ENCODE data around the gene KRT71.

Gene KRT71

DNA sequence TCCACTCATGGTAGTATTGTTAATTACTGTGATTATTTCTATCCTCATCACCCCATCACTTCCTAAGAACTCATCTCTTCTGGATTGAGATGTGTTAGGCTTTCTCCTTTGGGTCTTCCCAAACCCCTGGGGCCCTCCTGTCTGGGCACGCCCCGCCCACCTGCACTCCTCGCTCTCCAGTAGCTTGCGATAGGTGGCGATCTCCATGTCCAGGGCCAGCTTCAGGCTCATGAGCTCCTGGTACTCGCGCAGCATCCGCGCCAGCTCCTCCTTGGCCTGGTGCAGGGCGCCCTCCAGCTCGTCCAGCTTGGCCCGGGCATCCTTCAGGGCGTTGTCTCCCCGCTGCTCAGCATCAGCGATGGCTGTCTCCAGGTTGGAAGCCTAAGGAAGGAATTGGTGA is 6.8 kb downstream of the KRT71 start:
- TF ChIP-seq, protein P1, sequence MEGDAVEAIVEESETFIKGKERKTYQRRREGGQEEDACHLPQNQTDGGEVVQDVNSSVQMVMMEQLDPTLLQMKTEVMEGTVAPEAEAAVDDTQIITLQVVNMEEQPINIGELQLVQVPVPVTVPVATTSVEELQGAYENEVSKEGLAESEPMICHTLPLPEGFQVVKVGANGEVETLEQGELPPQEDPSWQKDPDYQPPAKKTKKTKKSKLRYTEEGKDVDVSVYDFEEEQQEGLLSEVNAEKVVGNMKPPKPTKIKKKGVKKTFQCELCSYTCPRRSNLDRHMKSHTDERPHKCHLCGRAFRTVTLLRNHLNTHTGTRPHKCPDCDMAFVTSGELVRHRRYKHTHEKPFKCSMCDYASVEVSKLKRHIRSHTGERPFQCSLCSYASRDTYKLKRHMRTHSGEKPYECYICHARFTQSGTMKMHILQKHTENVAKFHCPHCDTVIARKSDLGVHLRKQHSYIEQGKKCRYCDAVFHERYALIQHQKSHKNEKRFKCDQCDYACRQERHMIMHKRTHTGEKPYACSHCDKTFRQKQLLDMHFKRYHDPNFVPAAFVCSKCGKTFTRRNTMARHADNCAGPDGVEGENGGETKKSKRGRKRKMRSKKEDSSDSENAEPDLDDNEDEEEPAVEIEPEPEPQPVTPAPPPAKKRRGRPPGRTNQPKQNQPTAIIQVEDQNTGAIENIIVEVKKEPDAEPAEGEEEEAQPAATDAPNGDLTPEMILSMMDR (IDR thresholded peaks at IDR 0.05; ENCODE audit: low read depth, low read length, missing control alignments): no peak
- H3K4me3 ChIP-seq (ENCODE audit: low read depth, low read length): no peak overlapping the region
- DNase-seq (ENCODE audit: low read depth): no peak
- in situ Hi-C loops (cut with HindIII; ENCODE audit: low sequenced_read_pairs): no loop called here

GRCh38 chr12:52543985-52544883 is 8.7 kb downstream of the KRT71 start:
- H3K4me3 ChIP-seq (ENCODE audit: low read depth, low read length): no peak overlapping the region
- DNase-seq (ENCODE audit: low read depth): no peak
- in situ Hi-C loops (cut with HindIII; ENCODE audit: low sequenced_read_pairs): no loop called here
- TF ChIP-seq, protein P1 (IDR thresholded peaks at IDR 0.05; ENCODE audit: low read depth, low read length, missing control alignments): no peak

DNA sequence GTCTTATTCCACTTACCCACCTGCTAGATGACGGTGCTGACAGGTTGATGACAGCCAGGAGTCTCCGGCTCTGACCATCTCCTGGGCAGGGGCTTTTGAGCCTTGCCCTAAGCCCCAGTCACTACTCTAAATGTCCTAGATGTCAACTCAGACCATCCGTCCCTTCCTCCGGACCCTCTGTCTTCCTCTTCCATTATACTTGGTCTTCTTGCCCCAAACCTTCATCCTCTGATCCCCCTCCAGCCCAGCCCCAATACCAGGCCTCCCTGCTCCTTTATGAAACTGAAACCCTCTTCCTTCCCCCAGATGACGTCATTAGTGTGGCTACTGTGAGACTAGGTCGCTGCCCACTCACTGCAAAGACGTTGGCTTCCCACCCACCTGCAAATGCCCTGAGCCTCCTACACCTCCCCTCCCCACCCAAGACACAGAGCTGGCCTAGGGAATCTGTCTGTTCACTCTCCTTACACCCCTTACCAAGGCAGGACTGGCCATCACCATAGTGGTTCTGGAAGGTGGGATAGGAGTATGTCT is 10.1 kb downstream of the KRT71 start:
- DNase-seq (ENCODE audit: low read depth): no peak
- in situ Hi-C loops (cut with HindIII; ENCODE audit: low sequenced_read_pairs): no loop called here
- TF ChIP-seq, protein P1 (IDR thresholded peaks at IDR 0.05; ENCODE audit: low read depth, low read length, missing control alignments): no peak
- no peak overlapping the region for H3K4me3 ChIP-seq (ENCODE audit: low read depth, low read length)

DNA sequence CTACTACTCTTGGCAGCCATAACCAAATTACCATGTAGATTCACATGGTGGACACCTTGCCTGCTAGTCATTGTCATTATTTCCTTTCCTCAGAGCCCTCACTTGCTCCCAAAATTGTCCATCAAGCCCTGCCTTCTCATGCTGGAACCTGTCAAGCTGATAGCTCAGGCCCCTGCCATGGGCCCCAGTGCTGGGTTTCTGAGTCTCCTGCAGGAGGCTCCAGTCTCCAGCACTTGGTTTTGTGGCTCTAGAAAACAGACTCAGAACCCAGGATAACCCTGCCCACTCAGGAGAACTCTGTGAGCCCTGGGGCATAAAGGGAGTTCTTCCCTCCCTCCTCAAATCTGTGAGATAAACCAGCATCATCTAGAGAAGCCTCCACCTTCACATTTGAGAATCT is 10.8 kb downstream of the KRT71 start:
- no peak for DNase-seq (ENCODE audit: low read depth)
- H3K4me3 ChIP-seq (ENCODE audit: low read depth, low read length): no peak overlapping the region
- TF ChIP-seq, protein P1 (IDR thresholded peaks at IDR 0.05; ENCODE audit: low read depth, low read length, missing control alignments): no peak
- in situ Hi-C loops (cut with HindIII; ENCODE audit: low sequenced_read_pairs): no loop called here

- no peak for DNase-seq (ENCODE audit: low read depth)
- in situ Hi-C loops (cut with HindIII; ENCODE audit: low sequenced_read_pairs): no loop called here
- TF ChIP-seq, protein P1 (IDR thresholded peaks at IDR 0.05; ENCODE audit: low read depth, low read length, missing control alignments): no peak
- H3K4me3 ChIP-seq (ENCODE audit: low read depth, low read length): no peak overlapping the region
Observed at GRCh38 chr12:52541709-52542108, 11.2 kb downstream of the KRT71 start.

GRCh38 chr12:52540531-52540930 is 12.4 kb downstream of the KRT71 start:
- TF ChIP-seq, protein P1 (IDR thresholded peaks at IDR 0.05; ENCODE audit: low read depth, low read length, missing control alignments): no peak
- DNase-seq (ENCODE audit: low read depth): no peak
- in situ Hi-C loops (cut with HindIII; ENCODE audit: low sequenced_read_pairs): no loop called here
- no peak overlapping the region for H3K4me3 ChIP-seq (ENCODE audit: low read depth, low read length)
